Measurements from ENCODE around the gene PLA2G4A.

Gene PLA2G4A

GRCh38 chr1:186828611-186829454 is at the start of gene PLA2G4A:
TSS of gene PLA2G4A (plus strand) at chr1:186828949. CDS start at chr1:186854355, 25,406 bp downstream.
- DNase-seq, result peak; percentile 1

GRCh38 chr1:186780076-186780475 is 48.7 kb upstream of the PLA2G4A start:
- DNase-seq, result no peak

GRCh38 chr1:186781730-186782129 is 47.0 kb upstream of the PLA2G4A start:
- DNase-seq, result no peak

- DNase-seq, result no peak
These were observed 46.0 kb upstream of the PLA2G4A start for GRCh38 chr1:186782791-186783190.

GRCh38 chr1:186783193-186783592 is 45.6 kb upstream of the PLA2G4A start:
- DNase-seq, result no peak

- DNase-seq, result no peak
These were observed 43.2 kb upstream of the PLA2G4A start for GRCh38 chr1:186785503-186785902.

GRCh38 chr1:186790101-186790500 is 38.6 kb upstream of the PLA2G4A start:
- DNase-seq, result no peak

- no peak for DNase-seq
These were observed 35.7 kb upstream of the PLA2G4A start for GRCh38 chr1:186792870-186793581.

- DNase-seq, result no peak
These were observed 35.2 kb upstream of the PLA2G4A start for GRCh38 chr1:186793582-186793927.

GRCh38 chr1:186798960-186799688 is 29.6 kb upstream of the PLA2G4A start:
- no peak for DNase-seq

- no peak for DNase-seq
These were observed 29.1 kb upstream of the PLA2G4A start for GRCh38 chr1:186799689-186800054.

- DNase-seq, result no peak
These were observed 26.4 kb upstream of the PLA2G4A start for GRCh38 chr1:186802388-186802787.

GRCh38 chr1:186804679-186805078 is 24.1 kb upstream of the PLA2G4A start:
- no peak for DNase-seq

- no peak for DNase-seq
These were observed 22.3 kb upstream of the PLA2G4A start for GRCh38 chr1:186806477-186806876.

- no peak for DNase-seq
These were observed 21.6 kb upstream of the PLA2G4A start for GRCh38 chr1:186807163-186807562.

GRCh38 chr1:186811892-186812291 is 16.9 kb upstream of the PLA2G4A start:
- no peak for DNase-seq

- DNase-seq, result no peak
These were observed 16.2 kb upstream of the PLA2G4A start for GRCh38 chr1:186812570-186812969.

GRCh38 chr1:186813420-186813819 is 15.3 kb upstream of the PLA2G4A start:
- no peak for DNase-seq

GRCh38 chr1:186819126-186819525 is 9.6 kb upstream of the PLA2G4A start:
- no peak for DNase-seq

- DNase-seq, result no peak
These were observed 9.2 kb upstream of the PLA2G4A start for GRCh38 chr1:186819563-186819962.

- no peak for DNase-seq
These were observed 1.2 kb downstream of the PLA2G4A start for GRCh38 chr1:186829686-186830587.

GRCh38 chr1:186831168-186831567 is 2.4 kb downstream of the PLA2G4A start:
- no peak for DNase-seq
